HL-60 (cell line): Measurements from ENCODE around the gene VWA8.

Source experiments
- DNase-seq, 2 experiments: peaks; one replicate each; pipeline ENCODE4 v3.0.0-alpha.2; 2010 to 2020; ENCODE audit warnings: low read depth in 1 of 2, low spot score in 1 of 2
- H3K27ac ChIP-seq: fragments of 250-450 bp; sonication (Bioruptor Pico); replicated peaks from 2 replicates; pipeline ENCODE4 v1.5.1; 2020; ENCODE audit warnings: mild to moderate bottlenecking, moderate library complexity
- H3K27me3 ChIP-seq: fragments of 250-450 bp; sonication (Bioruptor Pico); 2 replicates; pipeline ENCODE4 v1.5.1; 2021; ENCODE audit warnings: mild to moderate bottlenecking, moderate library complexity; ENCODE audit not compliant: insufficient read depth, poor library complexity, severe bottlenecking
- H3K4me3 ChIP-seq: replicated peaks from 2 replicates; pipeline ENCODE4 v1.5.1; 2011; ENCODE audit warnings: mild to moderate bottlenecking, control low read depth, low read length; ENCODE audit not compliant: insufficient read depth
- GABPA ChIP-seq: IDR thresholded peaks from 2 replicates; pipeline ENCODE4 v1.6.1; 2012; ENCODE audit warnings: low read depth
- POLR2AphosphoS5 ChIP-seq: IDR thresholded peaks from 2 replicates; pipeline ENCODE4 v1.6.1; 2012; ENCODE audit warnings: low read depth
- REST ChIP-seq: IDR thresholded peaks from 2 replicates; pipeline ENCODE4 v1.6.1; 2012; ENCODE audit warnings: low read depth; ENCODE audit not compliant: insufficient replicate concordance
- SPI1 ChIP-seq: IDR thresholded peaks from 2 replicates; pipeline ENCODE4 v1.6.1; 2012; ENCODE audit warnings: low read depth, mild to moderate bottlenecking, borderline replicate concordance
- TF ChIP-seq, protein P1 (sequence below): IDR thresholded peaks from one replicate; pipeline ENCODE4 v1.5.1; 2011; ENCODE audit warnings: low read length, control low read depth, inconsistent platforms; ENCODE audit not compliant: insufficient read depth

VWA8 gene

GRCh38 chr13:41548031-41548430 is 412.9 kb downstream of the VWA8 start:
- TF ChIP-seq SPI1 (no peak), POLR2AphosphoS5 (no peak)
- Histone ChIP-seq H3K27ac (no peak overlapping the region), H3K27me3 (no peaks in the 10 kb centered on the region), H3K4me3 (no peak overlapping the region)
- no peak for DNase-seq

- no peaks in the 10 kb centered on the region for H3K27me3 ChIP-seq
- DNase-seq, result no peak
- H3K4me3 ChIP-seq, result no peak overlapping the region
- TF ChIP-seq GABPA (no peak), SPI1 (no peak), REST (no peak), POLR2AphosphoS5 (no peak)
- TF ChIP-seq, protein P1, sequence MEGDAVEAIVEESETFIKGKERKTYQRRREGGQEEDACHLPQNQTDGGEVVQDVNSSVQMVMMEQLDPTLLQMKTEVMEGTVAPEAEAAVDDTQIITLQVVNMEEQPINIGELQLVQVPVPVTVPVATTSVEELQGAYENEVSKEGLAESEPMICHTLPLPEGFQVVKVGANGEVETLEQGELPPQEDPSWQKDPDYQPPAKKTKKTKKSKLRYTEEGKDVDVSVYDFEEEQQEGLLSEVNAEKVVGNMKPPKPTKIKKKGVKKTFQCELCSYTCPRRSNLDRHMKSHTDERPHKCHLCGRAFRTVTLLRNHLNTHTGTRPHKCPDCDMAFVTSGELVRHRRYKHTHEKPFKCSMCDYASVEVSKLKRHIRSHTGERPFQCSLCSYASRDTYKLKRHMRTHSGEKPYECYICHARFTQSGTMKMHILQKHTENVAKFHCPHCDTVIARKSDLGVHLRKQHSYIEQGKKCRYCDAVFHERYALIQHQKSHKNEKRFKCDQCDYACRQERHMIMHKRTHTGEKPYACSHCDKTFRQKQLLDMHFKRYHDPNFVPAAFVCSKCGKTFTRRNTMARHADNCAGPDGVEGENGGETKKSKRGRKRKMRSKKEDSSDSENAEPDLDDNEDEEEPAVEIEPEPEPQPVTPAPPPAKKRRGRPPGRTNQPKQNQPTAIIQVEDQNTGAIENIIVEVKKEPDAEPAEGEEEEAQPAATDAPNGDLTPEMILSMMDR, result no peak
- no peak overlapping the region for H3K27ac ChIP-seq
Measured at GRCh38 chr13:41547251-41548000, 413.5 kb downstream of the VWA8 start.

GRCh38 chr13:41546372-41547190 is 414.3 kb downstream of the VWA8 start:
- DNase-seq, result no peak
- Histone ChIP-seq H3K27ac (no peak overlapping the region), H3K27me3 (no peaks in the 10 kb centered on the region), H3K4me3 (no peak overlapping the region)
- no peak for TF ChIP-seq POLR2AphosphoS5
- TF ChIP-seq REST, result no peak
- no peak for TF ChIP-seq SPI1
- TF ChIP-seq GABPA, result no peak
- TF ChIP-seq, protein P1, result no peak

DNA sequence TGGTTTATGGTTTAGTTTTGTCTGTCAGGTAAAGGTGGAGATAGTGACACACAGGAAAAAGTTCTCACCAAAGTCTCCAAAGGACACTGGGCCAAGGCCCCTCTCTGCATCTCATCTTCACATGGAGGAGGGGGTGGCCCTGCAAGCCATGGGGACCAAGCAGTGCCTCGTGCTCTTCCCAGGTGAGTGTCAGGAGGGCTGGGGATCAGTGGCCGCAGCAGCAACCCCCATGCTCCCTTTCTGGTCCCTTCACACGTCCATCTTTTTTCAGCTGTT is 415.5 kb downstream of the VWA8 start:
- TF ChIP-seq SPI1 (no peak), POLR2AphosphoS5 (no peak), GABPA (no peak), REST (no peak)
- TF ChIP-seq, protein P1, result no peak
- no peak overlapping the region for H3K27ac ChIP-seq
- DNase-seq, result no peak

More for the DNA sequence above, 415.5 kb downstream of the VWA8 start:
- Histone ChIP-seq H3K27me3 (no peaks in the 10 kb centered on the region), H3K4me3 (no peak overlapping the region)
